Stimulated activated CD4-positive, alpha-beta T cell treated with anti-CD3 and anti-CD28 coated beads, Interleukin-12 subunit alpha, Interleukin-12 subunit beta, amount 100 ng/mL, for 48 hours (primary cell): ENCODE data around the gene GATA1.
"Not testable (repeated sequence)": the region's sequence is repeated elsewhere in the genome, so short reads cannot be mapped to it uniquely, and the experiment has no call there.

ENCODE experiments used
- DNase-seq, 3 donors: peaks; one replicate each; pipeline ENCODE4 v3.0.0-alpha.2; 2020; ENCODE audit warnings: low read depth in 2 of 3, low spot score in 1 of 3

GATA1 gene

GRCh38 chrX:48806081-48806480 is 19.7 kb downstream of the GATA1 start:
- no peak for DNase-seq

- DNase-seq, result no peak
These were observed 27.3 kb downstream of the GATA1 start for GRCh38 chrX:48813644-48814043.

GRCh38 chrX:48814722-48815121 is 28.3 kb downstream of the GATA1 start:
- no peak for DNase-seq

GRCh38 chrX:48815266-48815665 is 28.9 kb downstream of the GATA1 start:
- no peak for DNase-seq

- no peak for DNase-seq
These were observed 29.8 kb downstream of the GATA1 start for GRCh38 chrX:48816014-48816810.

- DNase-seq, result no peak
These were observed 31.7 kb downstream of the GATA1 start for GRCh38 chrX:48818098-48818497.

GRCh38 chrX:48818866-48819265 is 32.5 kb downstream of the GATA1 start:
- DNase-seq, result no peak

GRCh38 chrX:48819394-48819793 is 33.0 kb downstream of the GATA1 start:
- not testable (repeated sequence) for DNase-seq

- DNase-seq, result no peak
These were observed 36.7 kb downstream of the GATA1 start for GRCh38 chrX:48823053-48823452.

- DNase-seq, result no peak
These were observed 37.7 kb downstream of the GATA1 start for GRCh38 chrX:48824066-48824465.

GRCh38 chrX:48826135-48826875 is 39.9 kb downstream of the GATA1 start, which contains the start of gene ERAS:
Gene ERAS, plus strand, starts transcription at chrX:48826513. Its CDS starts 2,611 bp downstream, at chrX:48829124.
- no peak for DNase-seq

GRCh38 chrX:48826876-48827653 is 40.7 kb downstream of the GATA1 start:
- DNase-seq, result no peak

- no peak for DNase-seq
These were observed 41.2 kb downstream of the GATA1 start for GRCh38 chrX:48827654-48827968.

GRCh38 chrX:48829016-48829735 is 42.8 kb downstream of the GATA1 start:
- DNase-seq, result no peak

GRCh38 chrX:48831136-48831908 is 44.9 kb downstream of the GATA1 start:
- DNase-seq, result no peak

GRCh38 chrX:48831909-48832291 is 45.5 kb downstream of the GATA1 start:
- no peak for DNase-seq

GRCh38 chrX:48833542-48834138 is 47.2 kb downstream of the GATA1 start:
- DNase-seq, result no peak

- DNase-seq, result no peak
These were observed 48.0 kb downstream of the GATA1 start for GRCh38 chrX:48834383-48834709.

GRCh38 chrX:48835524-48836329 is 49.3 kb downstream of the GATA1 start, which contains the start of gene PCSK1N:
Gene PCSK1N, minus strand, starts transcription at chrX:48835610. Its CDS starts 78 bp downstream, at chrX:48835532.
- no peak for DNase-seq
